NOMO-1 treated with dmso at 0.1 percent for 144 hours (cell line): ENCODE results near the gene DPP10.

ENCODE experiments used
- DNase-seq: peaks from one replicate; lab custom pipeline; 2025; ENCODE audit not compliant: unreplicated experiment; lab: John Stamatoyannopoulos, UW

The DPP10 gene

DNA sequence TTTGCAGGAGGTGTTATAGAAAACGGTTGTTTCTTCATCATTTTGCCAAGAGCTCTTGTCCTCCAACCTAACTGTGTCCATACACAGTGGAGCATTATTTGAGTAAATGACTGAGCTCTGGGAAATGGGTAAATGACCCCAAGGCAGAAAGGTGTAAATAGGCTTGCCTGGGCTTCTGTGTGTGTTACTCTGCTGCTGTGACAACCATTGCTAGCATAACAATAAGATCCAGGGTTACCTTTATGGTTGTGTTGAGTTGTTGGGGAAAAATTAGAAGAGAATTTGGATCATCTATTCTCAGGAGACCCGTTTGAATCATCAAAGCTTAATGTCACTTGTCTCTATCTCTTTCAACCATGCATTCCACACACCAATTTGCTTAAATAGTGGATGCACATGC is 672.7 kb downstream of the DPP10 start:
- DNase-seq = no peak

DNA sequence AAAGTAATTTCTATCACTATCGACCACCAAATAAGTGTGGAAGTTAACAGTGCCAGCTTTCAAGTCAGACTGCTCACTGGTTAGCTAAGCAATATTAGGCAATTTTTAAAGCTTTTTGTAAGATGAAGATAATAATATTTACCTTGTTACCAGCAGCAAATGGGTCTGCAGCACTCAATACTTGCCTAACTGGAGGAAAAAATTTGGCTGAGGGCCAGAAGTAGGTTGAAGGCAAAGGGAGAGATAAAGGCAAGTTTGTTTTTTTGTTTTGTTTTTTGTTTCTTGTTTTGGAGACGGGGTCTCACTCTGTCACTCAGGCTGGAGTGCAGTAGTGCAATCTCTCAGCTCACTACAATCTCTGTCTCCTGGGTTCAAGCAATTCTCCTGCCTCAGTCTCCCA is 675.9 kb downstream of the DPP10 start:
- no peak for DNase-seq

DNA sequence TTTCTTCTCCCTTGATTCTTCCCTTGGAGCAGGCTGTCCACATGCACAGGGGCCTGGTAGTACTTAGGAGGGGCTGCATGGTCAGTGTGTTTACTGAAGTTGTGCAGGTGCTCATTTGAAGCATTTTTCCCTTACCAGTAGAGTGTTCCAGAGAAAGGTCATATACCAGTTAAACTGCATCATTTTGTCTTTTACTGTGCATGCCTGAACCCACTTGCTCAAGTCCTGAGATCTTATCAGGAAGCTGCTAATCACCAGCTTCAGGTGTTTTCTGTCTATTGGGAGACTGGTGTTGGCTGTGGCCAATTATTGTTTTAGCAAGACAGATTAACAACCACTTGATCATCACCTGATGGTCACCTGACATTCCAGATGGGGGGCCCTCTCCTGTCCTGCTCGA is 676.6 kb downstream of the DPP10 start:
- DNase-seq = no peak

DNA sequence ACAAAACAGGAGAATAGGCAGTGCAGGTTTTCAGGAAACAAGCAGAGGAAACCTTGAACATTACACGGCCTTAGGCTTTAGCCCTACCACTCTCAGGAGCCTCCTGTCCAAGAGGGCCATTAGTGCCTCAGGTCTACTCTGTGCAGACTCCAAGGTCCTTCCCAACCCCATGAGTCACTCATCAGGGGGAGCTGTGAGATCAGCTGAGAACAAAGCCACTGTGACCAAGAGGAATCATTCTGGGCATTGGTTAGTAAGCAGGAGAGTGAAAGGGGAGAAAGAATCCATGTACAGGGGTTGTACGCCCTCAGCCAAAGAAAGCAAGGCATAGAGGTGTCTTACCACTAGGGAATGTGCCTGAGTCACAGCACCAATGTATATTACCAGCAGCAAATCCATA is 680.3 kb downstream of the DPP10 start:
- no peak for DNase-seq

GRCh38 chr2:115124817-115125216 is 682.4 kb downstream of the DPP10 start:
- no peak for DNase-seq

DNA sequence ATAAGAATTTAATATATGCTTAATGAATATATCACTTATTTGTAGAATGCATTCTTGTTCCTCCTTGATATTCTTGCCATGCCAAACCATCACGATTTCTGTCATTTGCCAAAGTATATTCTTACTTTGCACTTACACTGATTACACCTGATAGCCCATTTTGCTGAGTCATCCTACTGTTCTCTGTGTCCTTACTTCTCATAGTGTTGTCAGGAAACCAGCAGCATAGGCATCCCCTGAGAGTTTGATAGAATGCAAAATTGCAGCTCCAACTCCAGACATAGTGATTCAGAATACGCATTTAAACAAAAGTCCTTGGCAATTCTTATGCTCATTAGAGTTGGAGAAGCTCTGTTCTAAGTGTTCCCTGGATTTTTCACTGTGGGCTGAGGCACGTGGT is 687.1 kb downstream of the DPP10 start:
- no peak for DNase-seq

GRCh38 chr2:115160531-115161080 is 718.2 kb downstream of the DPP10 start:
- DNase-seq = no peak

GRCh38 chr2:115161081-115161770 is 718.8 kb downstream of the DPP10 start:
- DNase-seq = no peak

GRCh38 chr2:115161771-115162493 is 719.5 kb downstream of the DPP10 start:
- DNase-seq = no peak

DNA sequence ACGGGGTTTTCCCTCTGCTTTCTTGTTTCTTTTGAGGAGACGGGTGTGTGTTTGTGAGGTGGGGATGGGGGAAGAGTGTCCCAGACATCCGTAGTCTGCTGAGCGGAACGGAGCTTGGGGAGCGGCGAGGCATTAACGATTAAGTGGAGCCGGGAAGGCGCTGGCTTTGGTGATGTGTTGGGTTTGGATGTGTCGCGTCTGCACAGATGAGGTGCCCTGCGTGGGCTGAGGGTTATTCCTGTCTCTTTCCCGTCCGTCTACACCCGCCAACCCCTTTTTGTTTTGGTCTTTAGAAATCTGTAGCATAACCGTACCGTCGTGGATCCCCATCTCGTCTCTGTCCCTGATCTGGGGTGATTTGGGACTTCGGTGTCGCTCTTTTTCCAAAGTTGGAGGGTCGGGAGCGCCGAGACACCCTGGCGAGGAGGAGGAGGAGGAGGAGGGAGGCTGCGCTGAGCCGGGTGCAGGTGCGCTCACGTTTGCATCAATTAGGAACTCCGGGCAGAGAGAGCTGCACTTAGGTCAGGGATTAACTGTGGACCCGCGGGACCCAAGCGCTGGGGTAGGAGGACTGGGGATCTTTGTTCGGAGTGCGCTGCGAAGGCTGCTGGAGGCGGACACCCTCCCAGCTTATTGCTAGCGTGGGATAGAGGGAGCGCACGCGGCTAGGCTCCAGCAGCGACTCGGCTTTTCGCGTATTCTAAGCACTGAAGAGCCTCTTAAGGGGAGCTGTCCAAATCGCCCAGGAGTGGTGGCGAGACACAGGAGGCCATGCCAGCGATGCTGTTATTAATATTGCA is 720.3 kb downstream of the DPP10 start:
- DNase-seq = no peak

- DNase-seq = no peak
Measured at GRCh38 chr2:115163572-115163971, 721.1 kb downstream of the DPP10 start.

- DNase-seq = no peak
Measured at GRCh38 chr2:115165529-115166109, 723.2 kb downstream of the DPP10 start.

- no peak for DNase-seq
Measured at GRCh38 chr2:115168457-115168856, 726.0 kb downstream of the DPP10 start.

DNA sequence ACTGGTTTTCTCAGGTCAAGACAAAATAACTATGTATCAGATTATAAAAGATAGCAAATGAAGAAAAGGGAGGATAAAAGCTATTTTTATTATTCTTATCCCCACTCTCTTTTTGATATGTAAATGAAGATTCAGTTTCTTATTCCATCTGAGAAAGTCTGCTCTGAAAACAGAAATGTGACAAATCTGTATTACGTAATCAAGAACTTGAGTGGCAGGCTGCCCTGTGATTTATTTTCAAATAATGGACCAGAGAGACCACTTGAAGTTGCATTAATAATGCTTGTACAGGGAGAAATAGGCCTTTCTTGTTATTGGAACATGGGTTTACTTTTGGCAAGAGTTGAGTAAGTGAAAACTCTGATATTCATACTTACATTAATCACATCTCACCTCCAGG is 727.4 kb downstream of the DPP10 start:
- DNase-seq = no peak

DNA sequence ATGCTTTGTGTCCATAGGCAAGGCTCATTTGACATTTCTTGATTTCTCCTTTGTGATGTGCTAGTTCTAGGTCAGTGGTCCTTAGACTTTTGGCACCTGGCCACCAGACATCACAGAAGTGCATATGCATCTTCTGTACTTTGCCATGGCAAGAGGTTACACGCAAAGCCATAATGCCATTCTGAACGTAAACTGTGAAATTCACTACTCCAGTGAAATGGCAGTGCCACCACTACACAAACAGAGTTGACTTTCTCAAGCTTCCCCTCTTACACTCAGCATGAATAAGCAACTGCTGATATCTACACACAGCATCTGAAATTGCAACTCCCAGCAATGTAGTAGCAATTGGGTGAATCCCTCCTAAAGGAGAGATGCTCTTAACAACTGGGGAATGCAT is 729.3 kb downstream of the DPP10 start:
- no peak for DNase-seq

DNA sequence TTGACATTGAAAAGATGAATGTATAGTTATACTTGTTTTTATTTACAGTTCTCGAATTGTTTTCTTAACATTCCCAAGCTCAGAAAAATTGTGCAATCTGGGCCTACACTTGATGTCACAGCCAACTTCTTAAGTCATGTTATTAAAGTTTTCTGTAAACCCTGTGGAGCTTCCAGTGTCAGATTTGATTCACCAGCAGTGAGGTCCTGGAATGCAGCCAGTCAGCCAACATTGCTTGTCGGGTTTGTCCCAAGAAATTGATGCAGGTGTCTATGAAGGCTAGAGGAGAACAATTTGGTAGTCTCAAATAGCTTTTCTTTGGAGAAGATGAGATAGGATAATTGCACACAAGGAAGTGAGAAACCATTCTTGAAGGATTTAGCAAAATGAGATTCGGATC is 732.2 kb downstream of the DPP10 start:
- DNase-seq = no peak

GRCh38 chr2:115183144-115183543 is 740.7 kb downstream of the DPP10 start:
- no peak for DNase-seq

GRCh38 chr2:115190459-115190858 is 748.0 kb downstream of the DPP10 start:
- no peak for DNase-seq

DNA sequence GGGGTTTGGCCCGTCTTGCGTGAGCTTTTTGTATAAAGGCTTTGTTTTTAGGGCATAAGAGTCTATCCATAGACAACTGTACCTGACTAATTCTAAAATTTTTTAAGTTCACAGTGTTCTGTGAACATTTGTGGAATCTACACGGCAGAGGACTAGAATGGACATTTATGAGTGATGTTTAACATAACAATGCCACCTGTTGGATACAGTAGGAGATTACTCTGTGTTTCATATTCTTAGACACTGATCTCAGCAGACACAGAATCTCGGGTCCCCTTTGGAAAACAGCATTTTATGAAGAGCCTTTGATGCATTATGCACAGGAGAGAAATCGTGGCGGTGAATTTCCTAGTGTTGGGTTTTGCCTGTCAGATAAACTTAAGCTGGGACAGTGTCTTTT is 752.2 kb downstream of the DPP10 start:
- DNase-seq = no peak

DNA sequence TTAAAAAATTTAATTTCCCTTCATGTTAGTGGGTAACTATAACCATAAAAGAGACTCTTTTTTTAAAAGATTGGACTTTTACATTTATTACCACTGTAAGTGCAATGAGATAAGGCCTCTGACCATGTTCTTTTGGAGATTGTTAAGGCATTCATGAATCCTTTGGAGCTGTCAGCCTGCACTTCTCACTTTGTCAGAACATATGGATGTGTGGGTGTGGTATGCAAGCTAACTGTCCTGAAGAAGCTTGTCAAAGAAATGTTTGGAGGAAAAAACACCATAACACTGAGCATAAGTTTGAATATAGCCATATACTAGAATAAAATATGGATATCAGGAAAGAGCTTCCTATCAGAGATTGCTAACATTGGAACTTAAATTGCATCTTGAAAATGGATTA is 754.1 kb downstream of the DPP10 start:
- no peak for DNase-seq

- DNase-seq = no peak
Measured at GRCh38 chr2:115199966-115200365, 757.5 kb downstream of the DPP10 start.
